ENCODE measurements around the gene TIMP3. TPM values are rescaled to one million over a fixed set of nuclear protein-coding genes. Genes with fewer than 3 reads are reported as not detected.

TIMP3 gene
- total RNA-seq, 4 donors from 2014 or later = 300 to 1,106 (median 939) TPM

DNA sequence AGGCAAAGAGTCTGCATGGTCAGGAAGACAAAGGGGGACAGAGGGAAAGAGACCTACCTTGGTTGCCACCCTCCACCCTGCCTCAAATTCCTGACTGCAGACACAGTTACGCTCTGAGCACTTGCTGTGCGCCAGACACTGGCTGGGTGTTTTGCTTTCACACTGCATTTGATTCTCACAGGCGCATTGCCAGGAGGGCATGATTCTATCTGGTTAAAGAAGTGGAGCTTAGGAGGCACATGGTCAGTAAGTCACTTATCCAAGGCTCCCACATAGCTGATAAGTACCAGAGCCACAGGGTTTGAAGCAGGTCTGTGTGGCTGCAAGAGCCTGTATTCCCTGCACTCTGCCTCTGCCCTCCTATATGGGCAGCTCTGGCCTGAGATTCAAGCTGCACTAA, 103.9 kb downstream of the TIMP3 start:
- Histone ChIP-seq H3K4me3 (no peak overlapping the region), H3K4me1 (no peaks in the 10 kb centered on the region), H3K27me3 (no peaks in the 10 kb centered on the region), H3K27ac (no peak overlapping the region), H3K36me3 (no peaks in the 10 kb centered on the region), H3K9me3 (no peaks in the 10 kb centered on the region)
- TF ChIP-seq, protein P1, sequence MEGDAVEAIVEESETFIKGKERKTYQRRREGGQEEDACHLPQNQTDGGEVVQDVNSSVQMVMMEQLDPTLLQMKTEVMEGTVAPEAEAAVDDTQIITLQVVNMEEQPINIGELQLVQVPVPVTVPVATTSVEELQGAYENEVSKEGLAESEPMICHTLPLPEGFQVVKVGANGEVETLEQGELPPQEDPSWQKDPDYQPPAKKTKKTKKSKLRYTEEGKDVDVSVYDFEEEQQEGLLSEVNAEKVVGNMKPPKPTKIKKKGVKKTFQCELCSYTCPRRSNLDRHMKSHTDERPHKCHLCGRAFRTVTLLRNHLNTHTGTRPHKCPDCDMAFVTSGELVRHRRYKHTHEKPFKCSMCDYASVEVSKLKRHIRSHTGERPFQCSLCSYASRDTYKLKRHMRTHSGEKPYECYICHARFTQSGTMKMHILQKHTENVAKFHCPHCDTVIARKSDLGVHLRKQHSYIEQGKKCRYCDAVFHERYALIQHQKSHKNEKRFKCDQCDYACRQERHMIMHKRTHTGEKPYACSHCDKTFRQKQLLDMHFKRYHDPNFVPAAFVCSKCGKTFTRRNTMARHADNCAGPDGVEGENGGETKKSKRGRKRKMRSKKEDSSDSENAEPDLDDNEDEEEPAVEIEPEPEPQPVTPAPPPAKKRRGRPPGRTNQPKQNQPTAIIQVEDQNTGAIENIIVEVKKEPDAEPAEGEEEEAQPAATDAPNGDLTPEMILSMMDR (IDR thresholded peaks at IDR 0.05) = no peak
- TF ChIP-seq POLR2A (IDR thresholded peaks at IDR 0.05) (no peak), EP300 (IDR thresholded peaks at IDR 0.05) (no peak)
- WGBS, 2 donors = 71 to 90% methylated on average over 3 of the region's 3 CpGs
- DNase-seq (ENCODE audit: low spot score in 2 of 2) = no peak

DNA sequence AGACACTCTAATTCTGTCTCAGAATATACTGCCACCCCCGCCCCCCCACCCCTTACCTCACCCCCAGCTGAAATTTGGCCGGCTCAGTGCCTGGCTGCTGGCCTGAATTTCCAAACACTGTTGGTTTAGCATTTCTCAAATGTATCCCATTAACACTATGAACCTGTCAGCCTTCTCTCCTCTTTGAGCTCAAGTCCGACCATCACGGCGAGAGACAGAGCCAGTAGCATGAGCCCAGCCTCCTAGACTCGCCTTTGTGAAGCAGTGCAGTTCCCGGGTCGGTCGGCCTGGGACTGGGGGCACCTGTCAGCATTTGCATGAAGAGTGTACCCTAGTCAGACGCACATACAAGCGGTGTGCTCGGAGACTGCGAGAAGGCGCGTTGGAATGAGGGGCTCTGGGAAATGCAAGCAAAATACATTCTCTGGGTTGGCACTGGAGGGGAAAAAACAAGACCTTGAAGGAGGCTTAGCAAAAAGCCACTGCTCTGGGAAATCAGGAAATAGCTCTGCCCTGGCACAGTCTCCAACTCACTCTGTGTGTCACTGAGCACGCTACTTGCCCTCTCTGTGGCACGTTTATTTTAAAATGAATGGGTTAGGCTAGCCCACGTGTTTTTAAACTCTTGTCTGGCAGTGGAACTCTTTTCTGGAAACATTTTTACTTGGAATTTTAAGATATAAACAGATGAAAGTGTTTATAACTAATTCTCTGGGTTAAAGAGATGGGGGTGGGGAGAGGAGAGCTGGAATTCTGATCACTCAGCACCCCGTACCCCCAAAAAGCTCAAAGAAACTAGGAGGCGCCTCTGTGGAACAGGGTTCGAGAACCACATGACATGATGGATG, 108.3 kb downstream of the TIMP3 start:
- Histone ChIP-seq H3K36me3 (no peaks in the 10 kb centered on the region), H3K9me3 (no peaks in the 10 kb centered on the region), H3K4me1 (no peaks in the 10 kb centered on the region), H3K4me3 (no peak overlapping the region), H3K27ac (no peak overlapping the region), H3K27me3 (no peaks in the 10 kb centered on the region)
- TF ChIP-seq, protein P1 (IDR thresholded peaks at IDR 0.05) = no peak
- TF ChIP-seq POLR2A (IDR thresholded peaks at IDR 0.05) = no peak
- TF ChIP-seq EP300 (IDR thresholded peaks at IDR 0.05) = no peak
- no peak for DNase-seq (ENCODE audit: low spot score in 2 of 2)
- WGBS, 2 donors = 69% methylated on average over 21 of the region's 21 CpGs

DNA sequence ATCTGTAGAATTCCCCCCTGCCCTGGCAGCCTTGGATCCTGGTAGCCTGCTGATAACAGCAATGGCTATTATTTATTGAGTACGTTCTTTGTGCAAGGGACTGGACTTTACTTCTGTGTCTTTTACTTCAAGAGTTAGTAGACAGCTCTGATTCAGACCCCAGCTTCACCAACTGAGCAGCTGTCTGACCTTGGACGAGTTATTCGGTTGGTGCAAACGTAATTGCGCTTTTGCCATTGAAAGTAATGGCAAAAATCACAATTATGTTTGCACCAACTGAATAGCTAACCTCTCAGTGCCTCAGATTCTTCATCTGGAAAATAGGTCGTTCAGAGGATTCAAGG, 108.9 kb downstream of the TIMP3 start:
- no peaks in the 10 kb centered on the region for H3K27me3 ChIP-seq
- peaks cover 0 to under 1% (median 0%) of the 10 kb centered on the region in 4 donors for H3K9me3 ChIP-seq
- H3K4me1 ChIP-seq = no peaks in the 10 kb centered on the region
- no peaks in the 10 kb centered on the region for H3K36me3 ChIP-seq
- no peak for DNase-seq (ENCODE audit: low spot score in 2 of 2)
- H3K27ac ChIP-seq = no peak overlapping the region
- WGBS, 2 donors = 68 to 82% methylated on average over 6 of the region's 6 CpGs
- H3K4me3 ChIP-seq = no peak overlapping the region
- TF ChIP-seq EP300 (IDR thresholded peaks at IDR 0.05) (no peak), POLR2A (IDR thresholded peaks at IDR 0.05) (no peak)
- TF ChIP-seq, protein P1 (IDR thresholded peaks at IDR 0.05) = no peak

DNA sequence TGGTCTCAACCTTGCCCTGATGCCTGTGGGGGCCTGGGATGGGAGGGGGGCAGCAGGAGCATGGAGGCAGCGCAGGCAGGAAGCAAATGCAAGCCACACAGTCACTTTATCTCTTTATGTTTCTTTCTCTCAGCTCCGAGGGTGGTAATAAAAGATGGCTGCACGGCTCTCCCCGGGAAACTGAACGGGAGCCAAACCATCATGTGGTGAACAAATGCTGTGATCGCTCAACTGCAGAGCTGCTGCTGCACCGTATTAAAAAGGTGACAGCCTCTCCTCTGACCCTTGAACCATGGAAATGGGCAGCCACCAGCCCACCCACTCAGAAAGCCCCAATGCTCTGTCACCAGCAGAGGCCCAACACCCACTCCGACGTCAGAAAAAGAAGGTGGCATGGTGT, 110.0 kb downstream of the TIMP3 start:
- Histone ChIP-seq H3K9me3 (peaks cover 0 to 11% (median 0%) of the 10 kb centered on the region in 4 donors), H3K4me3 (no peak overlapping the region), H3K36me3 (no peaks in the 10 kb centered on the region), H3K4me1 (no peaks in the 10 kb centered on the region), H3K27me3 (no peaks in the 10 kb centered on the region), H3K27ac (no peak overlapping the region)
- no peak for TF ChIP-seq POLR2A (IDR thresholded peaks at IDR 0.05)
- TF ChIP-seq, protein P1 (IDR thresholded peaks at IDR 0.05) = no peak
- no peak for TF ChIP-seq EP300 (IDR thresholded peaks at IDR 0.05)
- no peak for DNase-seq (ENCODE audit: low spot score in 2 of 2)
- WGBS, 2 donors = 35 to 39% methylated on average over 9 of the region's 9 CpGs

Measured in tibial nerve (tissue), 4 donors.